ENCODE measurements around the gene SEC23A. TPM values are rescaled to one million over a fixed set of nuclear protein-coding genes. Genes with fewer than 3 reads are reported as not detected.
"Not testable (repeated sequence)": the region's sequence is repeated elsewhere in the genome, so short reads cannot be mapped to it uniquely, and the experiment has no call there.

Gene SEC23A
- total and polyA plus RNA-seq, 12 donors = 10.9 to 201 (median 92.5) TPM

DNA sequence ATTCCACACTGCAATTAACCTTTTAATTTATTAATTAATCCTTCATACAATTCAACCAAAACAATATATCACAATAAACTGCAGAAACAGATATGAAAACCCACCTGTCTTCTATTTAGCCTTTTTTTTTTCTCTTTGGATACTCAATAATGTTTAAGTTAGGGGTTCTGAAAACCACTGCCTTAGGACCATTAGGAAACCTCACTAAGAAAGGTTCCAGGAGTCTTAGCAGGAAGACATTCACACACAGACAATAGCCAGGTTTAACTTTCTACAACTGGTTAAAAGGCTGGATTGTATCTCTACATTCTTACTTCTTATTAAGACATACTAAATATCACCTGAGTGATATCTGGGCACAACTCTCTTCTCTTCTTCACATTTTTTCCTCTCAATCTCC is 3.3 kb downstream of the SEC23A start:
- no peak for DNase-seq
- peaks cover 0 to 4% (median 0%) of the 10 kb centered on the region in 3 donors for H3K9me3 ChIP-seq (replicated peaks in 1 of 3)
- intact Hi-C loops (cut with DNase I) = loop anchor here in 1 of 2 donors (10.0 kb wide), 1 partner anchor 265 kb away; no protein-coding TSS in a partner anchor
- H3K4me3 ChIP-seq = no peak overlapping the region
- no peaks in the 10 kb centered on the region for H3K27me3 ChIP-seq
- no peak for TF ChIP-seq POLR2A (IDR thresholded peaks at IDR 0.05)
- TF ChIP-seq, protein P1, sequence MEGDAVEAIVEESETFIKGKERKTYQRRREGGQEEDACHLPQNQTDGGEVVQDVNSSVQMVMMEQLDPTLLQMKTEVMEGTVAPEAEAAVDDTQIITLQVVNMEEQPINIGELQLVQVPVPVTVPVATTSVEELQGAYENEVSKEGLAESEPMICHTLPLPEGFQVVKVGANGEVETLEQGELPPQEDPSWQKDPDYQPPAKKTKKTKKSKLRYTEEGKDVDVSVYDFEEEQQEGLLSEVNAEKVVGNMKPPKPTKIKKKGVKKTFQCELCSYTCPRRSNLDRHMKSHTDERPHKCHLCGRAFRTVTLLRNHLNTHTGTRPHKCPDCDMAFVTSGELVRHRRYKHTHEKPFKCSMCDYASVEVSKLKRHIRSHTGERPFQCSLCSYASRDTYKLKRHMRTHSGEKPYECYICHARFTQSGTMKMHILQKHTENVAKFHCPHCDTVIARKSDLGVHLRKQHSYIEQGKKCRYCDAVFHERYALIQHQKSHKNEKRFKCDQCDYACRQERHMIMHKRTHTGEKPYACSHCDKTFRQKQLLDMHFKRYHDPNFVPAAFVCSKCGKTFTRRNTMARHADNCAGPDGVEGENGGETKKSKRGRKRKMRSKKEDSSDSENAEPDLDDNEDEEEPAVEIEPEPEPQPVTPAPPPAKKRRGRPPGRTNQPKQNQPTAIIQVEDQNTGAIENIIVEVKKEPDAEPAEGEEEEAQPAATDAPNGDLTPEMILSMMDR (IDR thresholded peaks at IDR 0.05) = no peak
- peaks cover 10 to 40% of the 10 kb centered on the region in 2 donors for H3K4me1 ChIP-seq (replicated peaks in 1 of 2)
- no peak overlapping the region for H3K27ac ChIP-seq
- peaks cover 0 to 13% of the 10 kb centered on the region in 2 donors for H3K36me3 ChIP-seq (replicated peaks in 1 of 2)

DNA sequence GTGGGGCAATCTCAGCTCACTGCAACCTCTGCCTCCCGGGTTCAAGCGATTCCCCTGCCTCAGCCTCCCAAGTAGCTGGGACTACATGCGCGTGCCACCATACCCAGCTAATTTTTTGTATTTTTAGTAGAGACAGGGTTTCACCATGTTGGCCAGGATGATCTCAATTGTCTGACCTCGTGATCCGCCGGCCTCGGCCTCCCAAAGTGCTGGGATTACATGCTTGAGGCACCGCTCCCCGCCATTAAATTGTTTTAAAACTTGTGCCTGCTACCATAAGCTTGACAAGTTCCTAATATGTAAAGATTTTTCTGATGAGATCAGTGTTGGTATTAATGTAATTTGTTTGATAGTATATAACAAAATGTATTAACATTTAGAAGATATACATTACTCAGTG is 3.8 kb downstream of the SEC23A start:
- H3K27me3 ChIP-seq; H3K27ac ChIP-seq; intact Hi-C loops (cut with DNase I); H3K9me3 ChIP-seq (replicated peaks in 1 of 3); H3K4me3 ChIP-seq; DNase-seq: not testable (repeated sequence)
- WGBS, 4 donors = 94 to 99% (median 96%) methylated on average over 10 of the region's 10 CpGs
- Histone ChIP-seq H3K4me1 (replicated peaks in 1 of 2) (peaks cover 7 to 36% of the 10 kb centered on the region in 2 donors), H3K36me3 (replicated peaks in 1 of 2) (peaks cover 0 to 18% of the 10 kb centered on the region in 2 donors)

DNA sequence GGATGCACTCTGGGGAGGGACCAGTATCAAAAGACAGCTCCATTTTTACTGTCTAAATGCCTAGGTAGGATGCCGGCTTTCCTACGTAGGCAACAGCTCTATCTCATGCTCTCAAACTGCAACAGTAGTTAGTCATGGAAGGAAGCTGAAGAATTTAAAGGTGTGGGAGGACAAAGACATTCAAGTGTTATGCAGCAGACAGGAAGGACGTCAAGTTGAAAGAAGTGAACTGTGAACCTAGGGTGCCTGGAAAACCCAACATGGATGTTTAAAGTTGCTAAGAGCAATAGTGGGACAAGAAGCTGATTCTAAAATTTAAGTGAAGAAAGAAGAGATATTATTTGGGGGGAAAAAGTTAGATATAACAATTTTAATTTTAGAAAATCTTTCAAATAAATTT is 5.9 kb downstream of the SEC23A start:
- Histone ChIP-seq H3K9me3 (replicated peaks in 1 of 3) (peaks cover 0 to 4% (median 0%) of the 10 kb centered on the region in 3 donors), H3K36me3 (replicated peaks in 1 of 2) (peaks cover 0 to 36% of the 10 kb centered on the region in 2 donors), H3K4me1 (replicated peaks in 1 of 2) (peaks cover 0 to 31% of the 10 kb centered on the region in 2 donors), H3K4me3 (no peak overlapping the region), H3K27ac (no peak overlapping the region), H3K27me3 (no peaks in the 10 kb centered on the region)
- no peak for DNase-seq
- TF ChIP-seq, protein P1 (IDR thresholded peaks at IDR 0.05) = no peak
- TF ChIP-seq POLR2A (IDR thresholded peaks at IDR 0.05) = no peak
- WGBS, 4 donors = 51 to 62% (median 55%) methylated on average over 3 of the region's 3 CpGs
- intact Hi-C loops (cut with DNase I) = no loop called here

DNA sequence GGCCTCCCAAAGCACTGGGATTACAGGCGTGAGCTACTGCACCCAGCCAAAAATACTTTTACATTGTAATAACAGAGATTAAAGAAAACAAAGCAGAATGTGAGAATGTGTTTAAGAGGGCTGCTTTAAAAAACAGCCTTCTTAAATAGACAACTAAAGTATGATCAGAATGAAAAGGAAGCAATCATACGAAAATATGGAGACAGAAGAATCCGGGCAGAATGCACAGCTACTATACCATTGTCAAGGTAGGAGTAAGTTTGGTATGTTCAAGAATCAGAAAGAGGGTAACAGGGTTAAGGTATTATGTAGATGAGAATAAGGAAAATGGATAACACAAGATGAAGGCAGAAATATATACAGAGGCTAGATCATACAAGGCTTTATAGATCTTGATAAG is 8.5 kb downstream of the SEC23A start:
- Histone ChIP-seq H3K4me3 (no peak overlapping the region), H3K27ac (no peak overlapping the region), H3K36me3 (replicated peaks in 1 of 2) (peaks cover 0 to 61% of the 10 kb centered on the region in 2 donors), H3K9me3 (replicated peaks in 1 of 3) (peaks cover 0 to 4% (median 0%) of the 10 kb centered on the region in 3 donors), H3K27me3 (no peaks in the 10 kb centered on the region), H3K4me1 (replicated peaks in 1 of 2) (peaks cover 0 to 10% of the 10 kb centered on the region in 2 donors)
- TF ChIP-seq, protein P1 (IDR thresholded peaks at IDR 0.05) = no peak
- no peak for TF ChIP-seq POLR2A (IDR thresholded peaks at IDR 0.05)
- 74 to 95% (median 87%) methylated on average over 3 of the region's 3 CpGs for WGBS, 4 donors
- intact Hi-C loops (cut with DNase I) = no loop called here
- DNase-seq = no peak

DNA sequence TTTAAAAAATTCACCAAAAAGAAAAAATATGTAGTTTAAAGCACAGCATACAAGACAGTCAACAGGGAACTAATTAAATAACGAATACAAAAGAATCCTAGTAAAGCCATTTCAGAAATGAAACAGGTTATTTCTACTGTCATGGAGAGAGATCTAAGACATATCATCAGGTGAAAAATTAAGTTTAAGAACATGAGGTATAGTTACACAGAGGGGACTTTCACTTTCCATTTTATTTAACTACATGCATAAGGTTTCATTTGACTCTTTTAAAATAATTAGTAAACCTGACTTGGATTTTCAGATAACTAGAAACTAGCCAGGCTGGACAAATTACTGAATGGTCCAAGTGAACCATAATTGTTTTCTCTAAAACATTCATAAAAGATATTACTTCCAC is 11.3 kb downstream of the SEC23A start:
- H3K9me3 ChIP-seq (replicated peaks in 1 of 3) = peaks cover 0 to 4% (median 0%) of the 10 kb centered on the region in 3 donors
- H3K4me1 ChIP-seq (replicated peaks in 1 of 2) = no peaks in the 10 kb centered on the region
- peaks cover 0 to 70% of the 10 kb centered on the region in 2 donors for H3K36me3 ChIP-seq (replicated peaks in 1 of 2)
- intact Hi-C loops (cut with DNase I) = no loop called here
- 81 to 89% (median 83%) methylated on average over 1 of the region's 1 CpG for WGBS, 4 donors
- no peak overlapping the region for H3K4me3 ChIP-seq
- no peak for DNase-seq
- H3K27me3 ChIP-seq = no peaks in the 10 kb centered on the region
- no peak overlapping the region for H3K27ac ChIP-seq
- TF ChIP-seq, protein P1 (IDR thresholded peaks at IDR 0.05) = no peak
- TF ChIP-seq POLR2A (IDR thresholded peaks at IDR 0.05) = no peak

All from adrenal gland (tissue), 12 donors.